ENCODE results near the gene CDC42BPA.
"Not testable (repeated sequence)": the region's sequence is repeated elsewhere in the genome, so short reads cannot be mapped to it uniquely, and the experiment has no call there.

CDC42BPA gene

GRCh38 chr1:227038401-227038800 lies 279.9 kb downstream of the CDC42BPA start:
- DNase-seq, result no peak

DNA sequence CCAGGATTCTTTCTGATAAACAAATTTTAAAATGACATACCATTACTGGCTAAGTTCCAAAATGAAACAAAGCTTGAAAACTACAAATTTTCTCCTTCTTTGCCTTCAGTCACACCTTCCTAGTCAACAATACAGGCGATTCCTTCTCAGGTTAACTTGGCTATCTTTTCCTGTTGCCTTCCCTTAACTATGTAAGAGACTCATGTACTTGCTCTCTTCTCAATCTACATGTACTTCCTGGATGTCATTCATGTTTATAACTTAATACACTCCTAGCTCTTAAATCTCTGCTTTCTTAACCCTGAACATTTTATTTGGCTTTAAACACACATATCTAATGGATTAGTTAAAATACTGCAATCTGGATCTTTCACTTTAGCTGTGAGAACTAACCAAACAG lies 281.2 kb downstream of the CDC42BPA start:
- DNase-seq, result no peak

- DNase-seq, result no peak
Observed at GRCh38 chr1:227035316-227035715, 283.0 kb downstream of the CDC42BPA start.

DNA sequence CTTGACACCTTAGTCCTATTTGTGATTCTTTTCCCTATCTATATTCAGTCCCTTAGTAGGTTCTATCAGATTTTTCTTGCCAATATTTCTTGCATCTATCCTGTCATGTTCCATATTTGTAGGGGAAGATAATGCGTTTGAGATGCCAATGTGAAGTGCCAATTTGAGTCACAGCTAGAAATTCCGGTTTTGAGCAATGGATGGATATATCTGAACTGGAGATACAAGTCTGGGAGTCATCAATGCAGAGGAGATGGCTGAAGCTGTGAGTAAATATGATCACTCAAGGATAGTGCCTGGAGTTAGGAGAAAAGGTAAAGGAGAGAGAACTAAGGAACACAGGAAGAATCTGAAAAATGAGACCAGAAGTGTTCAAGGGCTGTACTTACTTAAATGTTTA lies 284.4 kb downstream of the CDC42BPA start:
- DNase-seq, result no peak

GRCh38 chr1:227032396-227032795 lies 285.9 kb downstream of the CDC42BPA start:
- DNase-seq, result no peak

DNA sequence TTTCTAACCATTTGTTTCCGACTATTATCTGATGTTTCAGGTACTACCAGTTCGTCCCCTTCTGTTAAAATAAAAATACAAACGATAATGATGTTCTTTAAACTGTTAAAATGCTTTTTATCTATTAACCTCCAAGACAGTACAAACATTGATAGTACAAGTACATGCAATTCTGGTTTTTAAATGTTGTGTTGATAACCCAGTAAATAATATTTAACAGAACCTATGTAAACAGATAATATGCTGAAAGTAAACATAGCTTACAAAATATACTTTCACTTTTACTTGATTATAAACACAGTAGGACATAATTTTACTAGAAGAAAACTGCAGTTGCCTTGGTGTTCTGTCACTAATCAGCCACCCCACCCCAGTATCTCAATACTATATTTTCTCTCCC lies 301.3 kb downstream of the CDC42BPA start:
- no peak for DNase-seq

DNA sequence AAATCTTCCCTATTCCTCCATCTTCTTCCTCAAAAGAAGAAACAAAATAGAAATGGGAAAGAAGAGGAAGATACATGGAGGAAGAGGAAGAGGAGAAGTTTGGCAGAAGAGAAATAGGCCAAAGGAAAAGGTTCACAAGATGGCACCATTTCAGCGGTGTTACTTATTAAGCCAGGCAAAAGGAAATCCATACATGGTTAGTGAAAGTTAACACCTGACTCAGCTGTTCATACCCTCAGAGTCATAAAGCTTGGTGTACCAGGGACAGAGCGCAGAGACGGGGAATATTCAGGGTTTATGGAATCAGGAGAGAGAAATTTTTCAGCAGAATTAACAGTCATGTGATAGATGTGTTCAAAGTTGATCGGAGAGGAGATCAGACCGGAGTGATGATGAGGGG lies 307.6 kb downstream of the CDC42BPA start:
- DNase-seq, result no peak

GRCh38 chr1:227009937-227010336 lies 308.4 kb downstream of the CDC42BPA start:
- no peak for DNase-seq

DNA sequence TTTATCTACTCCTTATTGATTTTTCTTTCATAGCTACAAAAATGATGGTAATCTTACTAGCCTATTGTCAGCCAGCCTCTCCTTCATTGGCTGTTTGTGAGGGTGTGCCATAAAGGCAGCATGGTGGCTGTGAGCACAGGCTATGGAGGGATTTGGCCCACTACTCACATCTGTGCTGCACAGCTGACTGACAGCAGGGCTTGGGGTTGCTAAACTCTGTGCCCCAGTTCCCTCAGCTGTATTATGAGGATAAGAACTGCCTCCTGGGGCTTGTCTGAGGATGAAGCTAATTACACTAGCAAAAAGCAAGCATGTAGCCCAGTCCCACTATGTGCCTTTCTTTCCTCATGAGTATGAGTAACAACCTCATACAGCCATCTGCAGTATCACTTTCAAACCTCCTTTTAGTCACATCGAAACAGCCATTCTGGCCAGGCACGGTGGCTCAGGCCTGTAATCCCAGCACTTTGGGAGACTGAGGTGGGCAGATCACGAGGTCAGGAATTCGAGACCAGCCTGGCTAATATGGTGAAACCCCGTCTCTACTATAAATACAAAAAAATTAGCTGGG lies 312.0 kb downstream of the CDC42BPA start:
- DNase-seq, result no peak

DNA sequence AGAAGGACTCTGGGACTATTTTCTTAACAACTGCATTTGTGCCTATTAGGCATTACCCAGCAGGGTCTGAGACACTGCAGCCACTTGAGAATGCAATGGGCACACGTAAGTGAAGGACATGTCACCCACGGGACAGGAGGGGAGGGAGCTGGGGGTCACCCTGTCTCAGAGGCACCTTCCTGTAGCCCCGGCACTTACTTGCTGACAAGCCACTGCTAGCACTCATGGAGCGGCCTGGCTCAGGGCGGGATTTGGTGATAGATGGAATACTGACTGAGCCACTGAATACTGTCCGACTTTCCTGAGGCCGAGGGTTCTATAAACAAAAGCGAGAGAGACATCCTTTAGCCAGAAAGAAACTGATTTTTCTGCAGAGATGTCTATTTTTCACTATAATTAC lies 313.5 kb downstream of the CDC42BPA start:
- no peak for DNase-seq

- no peak for DNase-seq
Observed at GRCh38 chr1:227003165-227003564, 315.1 kb downstream of the CDC42BPA start.

DNA sequence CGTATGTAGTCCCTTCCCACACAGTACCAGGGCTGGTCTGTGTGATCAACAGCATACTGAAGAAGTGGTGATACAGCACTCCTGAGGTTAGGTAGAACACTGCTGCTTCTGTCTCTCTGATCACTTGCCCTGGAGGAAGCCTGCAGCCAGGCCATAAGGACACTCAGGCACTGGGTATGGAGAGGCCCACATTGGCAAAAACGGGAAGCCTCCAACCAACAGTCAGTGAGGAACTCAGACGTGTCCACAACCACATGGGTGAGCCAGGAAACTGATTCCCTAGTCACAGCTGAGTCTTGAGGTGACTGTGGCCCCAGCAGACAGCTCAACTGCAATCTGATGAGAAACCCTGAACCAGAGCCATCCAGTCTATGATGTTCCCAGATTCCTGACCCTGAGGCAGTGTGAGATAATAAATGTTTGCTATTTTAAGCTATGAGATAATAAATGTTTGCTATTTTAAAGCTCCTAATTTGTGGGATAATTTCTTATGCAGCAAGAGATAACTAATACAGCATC lies 315.7 kb downstream of the CDC42BPA start:
- DNase-seq, result no peak

DNA sequence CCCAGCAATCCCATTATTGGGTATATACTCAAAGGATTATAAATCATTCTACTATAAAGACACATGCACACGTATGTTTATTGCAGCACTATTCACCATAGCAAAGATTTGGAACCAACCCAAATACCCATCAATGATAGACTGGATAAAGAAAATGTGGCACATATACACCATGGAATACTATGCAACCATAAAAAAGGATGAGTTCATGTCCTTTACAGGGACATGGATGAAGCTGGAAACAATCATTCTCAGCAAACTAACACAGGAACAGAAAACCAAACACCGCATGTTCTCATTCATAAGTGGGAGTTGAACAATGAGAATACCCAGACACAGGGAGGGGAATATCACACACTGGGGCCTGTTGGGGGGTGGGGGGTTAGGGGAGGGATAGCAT lies 318.7 kb downstream of the CDC42BPA start:
- DNase-seq, result not testable (repeated sequence)

DNA sequence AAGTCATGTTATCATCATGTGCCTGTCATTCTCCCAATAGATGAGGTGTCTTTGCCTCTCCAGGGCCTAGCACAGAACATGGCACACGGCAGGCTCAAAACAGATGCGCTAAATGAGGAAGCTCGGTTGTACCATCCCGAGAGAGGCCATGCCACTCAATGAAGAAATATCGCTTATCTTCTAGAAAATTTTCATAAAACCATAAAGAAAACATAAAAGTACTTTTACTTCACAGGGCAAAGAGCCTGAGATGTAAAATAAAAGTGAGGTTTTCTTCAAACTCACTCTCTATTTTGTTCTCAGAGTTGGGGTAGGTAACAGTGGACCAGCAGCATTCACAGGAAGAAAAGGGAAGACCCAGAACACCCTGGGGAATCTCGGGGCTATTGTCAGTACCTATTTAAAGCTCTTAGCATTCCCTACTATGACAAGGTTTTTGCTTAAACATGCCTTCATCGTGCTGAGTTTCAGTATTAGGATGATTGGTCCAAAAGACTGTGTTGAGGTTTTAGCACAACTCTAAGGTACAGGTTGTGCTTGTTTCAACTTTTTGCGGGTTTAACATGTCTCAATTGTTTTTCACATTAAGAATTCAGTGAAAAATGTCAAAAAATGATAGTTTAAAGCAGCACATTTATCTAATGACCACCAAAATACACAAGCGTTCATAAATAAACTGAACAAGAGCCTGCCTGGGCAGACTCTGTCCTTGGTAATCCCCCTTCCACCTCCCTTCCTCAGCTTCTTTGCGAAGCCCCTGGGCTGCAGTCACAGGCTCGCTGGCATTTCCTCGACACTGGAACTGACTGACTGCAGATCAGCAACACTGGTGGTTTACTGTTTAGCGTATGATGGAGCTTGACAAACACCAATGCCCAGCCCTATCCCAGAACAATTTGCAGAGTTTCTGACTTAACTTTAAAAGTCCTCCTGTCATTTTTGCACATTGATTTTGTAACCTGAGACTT lies 322.6 kb downstream of the CDC42BPA start:
- no peak for DNase-seq

GRCh38 chr1:226994586-226995364 lies 323.5 kb downstream of the CDC42BPA start:
- no peak for DNase-seq

DNA sequence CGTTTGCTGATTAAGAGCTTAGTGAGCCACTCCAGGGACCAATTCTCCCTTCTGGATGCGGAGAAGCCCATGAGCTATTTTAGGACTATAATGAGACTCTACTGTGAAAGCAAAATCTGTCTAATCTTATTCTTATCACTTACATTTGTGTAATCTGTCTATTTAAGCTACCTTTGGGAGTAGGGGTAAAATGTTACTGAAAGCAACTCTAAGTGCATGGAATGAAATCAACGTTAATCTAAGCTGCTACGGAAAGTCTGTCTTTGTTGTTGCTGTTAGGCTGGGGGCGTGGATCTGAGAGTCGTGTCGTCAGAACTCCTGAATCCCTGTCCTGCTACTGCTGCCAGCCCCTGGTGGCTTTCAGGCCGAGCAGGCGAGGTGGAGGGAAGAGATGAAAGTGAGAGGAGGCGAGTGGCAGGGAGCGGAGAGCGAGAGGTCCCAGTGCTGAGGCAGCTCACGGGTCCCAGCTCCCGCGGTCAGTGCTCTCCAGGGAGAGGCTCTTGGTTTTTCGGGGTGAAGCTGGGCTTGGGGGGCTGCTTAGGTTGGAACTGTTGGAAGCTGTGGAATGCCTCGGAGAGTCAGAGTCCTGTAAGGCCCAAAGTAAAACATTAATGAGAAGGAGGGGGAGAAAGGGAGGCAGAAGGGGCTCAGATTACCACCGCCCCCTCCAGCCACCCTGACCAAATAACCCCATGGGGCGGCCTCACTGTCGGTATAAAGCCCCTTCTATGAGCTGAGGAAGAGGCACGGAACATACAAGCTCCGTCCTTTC lies 324.3 kb downstream of the CDC42BPA start:
- DNase-seq, result no peak

- DNase-seq, result no peak
Observed at GRCh38 chr1:226991920-226992319, 326.4 kb downstream of the CDC42BPA start.

GRCh38 chr1:226990133-226990716 lies 328.1 kb downstream of the CDC42BPA start:
- peak; percentile 94 for DNase-seq

DNA sequence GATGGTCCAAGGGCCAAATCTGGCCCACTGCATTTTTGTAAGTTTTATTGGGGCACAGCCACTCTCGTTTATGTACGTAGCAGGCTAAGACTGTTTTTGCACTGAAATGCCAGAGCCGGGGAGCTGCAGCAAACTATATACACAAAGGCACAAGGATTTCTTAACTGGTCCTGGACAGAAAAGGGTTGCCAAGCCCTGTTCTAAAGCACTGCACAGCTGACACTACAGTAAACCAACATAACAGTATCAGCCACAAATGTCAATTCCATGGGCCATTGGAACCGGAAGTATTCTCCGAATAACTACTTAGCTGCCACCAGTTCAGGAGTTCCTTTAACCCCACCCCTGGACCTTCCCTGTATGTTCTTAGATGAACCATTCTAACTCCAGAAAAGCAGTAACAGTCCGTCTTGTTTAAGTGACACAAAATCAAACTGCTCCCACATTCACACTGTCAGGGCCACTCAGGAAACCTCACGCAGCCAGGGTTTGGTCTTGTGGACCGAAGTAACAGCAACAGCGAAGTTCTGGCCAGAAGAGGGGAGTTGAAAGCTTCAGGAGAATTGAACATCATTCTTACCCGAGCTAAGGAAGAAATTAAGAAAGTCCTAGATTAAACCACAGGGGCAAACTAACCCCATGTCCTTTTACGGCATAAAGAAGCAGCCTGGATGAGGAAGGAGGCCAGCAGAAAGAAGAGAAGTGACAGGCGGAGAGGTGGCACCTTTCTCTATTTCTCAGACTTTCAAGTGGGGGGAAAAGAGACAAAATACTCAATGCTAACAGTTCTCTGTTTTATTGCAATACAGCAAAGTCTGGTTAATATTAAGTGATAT lies 329.0 kb downstream of the CDC42BPA start:
- DNase-seq, result peak; percentile 62

DNA sequence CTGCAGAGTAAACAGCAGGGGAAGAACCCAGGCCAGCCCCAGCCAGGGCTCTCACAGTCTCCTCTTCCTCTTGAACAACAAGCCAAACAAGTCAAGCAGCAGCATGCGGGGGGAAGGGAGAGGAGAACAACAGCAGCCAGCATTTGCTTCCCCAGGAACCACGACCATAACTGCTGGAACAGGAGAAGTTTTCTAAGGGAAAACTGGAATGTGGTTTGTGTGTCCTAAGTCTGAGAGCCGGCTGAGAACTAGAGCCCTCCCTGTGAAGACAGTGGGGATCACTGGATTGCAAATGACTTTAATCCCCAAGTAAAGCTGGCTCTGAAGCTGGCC lies 330.0 kb downstream of the CDC42BPA start:
- no peak for DNase-seq

GRCh38 chr1:226987623-226988333 lies 330.5 kb downstream of the CDC42BPA start:
- no peak for DNase-seq

Measured in hematopoietic multipotent progenitor cell treated with erythropoietin and hydrocortisone succinate and interleukin-3 and kit ligand, for 4 days (in vitro differentiated cells).